Ovary (tissue), 9 donors: ENCODE data around the gene GLIPR1L1. TPM values are rescaled to one million over a fixed set of nuclear protein-coding genes. Genes with fewer than 3 reads are reported as not detected.

Source experiments
- DNase-seq, 5 donors: peaks; one replicate each; pipeline ENCODE4 v3.0.0-alpha.2; 2019 to 2020
- H3K27ac ChIP-seq, 2 donors: fragments of 200-600 bp; one replicate each; pipeline versions ENCODE4 v1.5.1 to v1.8.0; 2019 to 2022
- H3K27me3 ChIP-seq: fragments of 200-600 bp; one replicate; pipeline ENCODE4 v1.8.0; 2022
- H3K36me3 ChIP-seq: fragments of 200-600 bp; sonication (generic); one replicate; pipeline ENCODE4 v1.5.1; 2019
- H3K4me1 ChIP-seq: one replicate; pipeline ENCODE4 v1.8.1; 2013; ENCODE audit warnings: mild to moderate bottlenecking, moderate library complexity; ENCODE audit not compliant: insufficient read depth
- H3K4me3 ChIP-seq: fragments of 200-600 bp; sonication (generic); one replicate; pipeline ENCODE4 v1.5.1; 2017
- H3K9me3 ChIP-seq, 2 donors: fragments of 200-600 bp in 1 of 2; sonication (generic) in 1 of 2; one replicate each; pipeline versions ENCODE4 v1.5.1 to v1.8.1; 2013 to 2019; ENCODE audit warnings: mild to moderate bottlenecking in 1 of 2, moderate library complexity in 1 of 2
- CTCF ChIP-seq, 3 donors: fragments of 450-650 bp in 2 of 3; fragments of 200-600 bp in 1 of 3; IDR thresholded peaks; one replicate each; pipeline versions ENCODE4 v1.5.1 to v1.8.0; 2016 to 2022; ENCODE audit warnings: antibody characterized with exemption in 3 of 3, mild to moderate bottlenecking in 1 of 3
- EP300 ChIP-seq: sonication (generic); formaldehyde crosslinking; IDR thresholded peaks from one replicate; pipeline ENCODE4 v1.6.1; 2017; ENCODE audit warnings: antibody characterized with exemption
- POLR2A ChIP-seq: fragments of 450-650 bp; IDR thresholded peaks from one replicate; pipeline ENCODE4 v1.6.1; 2017; ENCODE audit warnings: antibody characterized with exemption, mild to moderate bottlenecking, moderate library complexity
- WGBS, 3 donors: extraction: QIAGEN DNeasy Blood & Tissue Kit in 1 of 3; methylation state at CpG; one replicate each; pipeline versions ENCODE4 v1.1.5 to v1.1.7; 2013 to 2017; 5-methylcytosine and 5-hydroxymethylcytosine counted together
- intact Hi-C, 4 donors: fragments of 100-400 bp; cut with DNase I; formaldehyde crosslinking; loops; one replicate each; pipeline versions ENCODE4 v1.11.0 to v1.15.1; 2022 to 2023
- polyA plus RNA-seq, 2 donors: library from polyadenylated mRNA; stranded (reverse); fragments of 200-250 nt in 1 of 2; fragments of 350-450 nt in 1 of 2; fragmentation: Illumina TruSeq in 1 of 2; extraction: RNeasy Lipid Tissue Mini Kit (QIAGEN cat#74804) in 1 of 2; gene quantifications; one replicate each; pipeline ENCODE4 v1.2.3, GENCODE V29; 2013 to 2014
- total RNA-seq, 7 donors: library from RNA; depleted of rRNA in 2 of 7; stranded (reverse); fragments of >200 nt in 2 of 7; fragmentation: NEBNext Ultra II Directional in 3 of 7; extraction: Animal tissue kit (Norgen Biotek cat#: 25700) in 3 of 7; gene quantifications; one replicate each; pipeline versions ENCODE4 v1.1.0 to v1.2.4, GENCODE V29; 2016 to 2023
- donor health status: DM: no; HTN: no; CAD: no; lungs with moderate emphysema.
- donor health status: DM: no; HTN: no; CAD: no.
- donor health status: Bipolar disorder and iron deficiency.
- donor health status: DM: yes; HTN: yes; CAD: no.
- donor health status: DM: no; HTN: no; CAD: no.
- donor health status: DM: yes; HTN: yes; CAD: no.

Gene GLIPR1L1
- total and polyA plus RNA-seq, 9 donors: not detected

- Histone ChIP-seq H3K9me3 (peaks cover 0 to 4% of the 10 kb centered on the region in 2 donors), H3K27me3 (no peaks in the 10 kb centered on the region), H3K27ac (no peak overlapping the region), H3K36me3 (no peaks in the 10 kb centered on the region), H3K4me1 (no peaks in the 10 kb centered on the region), H3K4me3 (no peak overlapping the region)
- no peak for TF ChIP-seq EP300
- no peak for TF ChIP-seq POLR2A
- no peak for TF ChIP-seq CTCF (IDR thresholded peaks at IDR 0.05)
- no peak for DNase-seq
- WGBS, 3 donors: 49 to 64% (median 56%) methylated on average over 2 of the region's 2 CpGs
- intact Hi-C loops: no loop called here
These were observed 26.2 kb upstream of the GLIPR1L1 start for GRCh38 chr12:75308279-75308678.

GRCh38 chr12:75311369-75311768 is 23.1 kb upstream of the GLIPR1L1 start:
- Histone ChIP-seq H3K4me3 (no peak overlapping the region), H3K27me3 (no peaks in the 10 kb centered on the region), H3K9me3 (no peaks in the 10 kb centered on the region), H3K4me1 (no peaks in the 10 kb centered on the region), H3K36me3 (no peaks in the 10 kb centered on the region), H3K27ac (no peak overlapping the region)
- DNase-seq: no peak
- intact Hi-C loops: no loop called here
- no peak for TF ChIP-seq EP300
- TF ChIP-seq POLR2A: no peak
- no peak for TF ChIP-seq CTCF (IDR thresholded peaks at IDR 0.05)
- WGBS, 3 donors: 73 to 81% (median 80%) methylated on average over 3 of the region's 3 CpGs

GRCh38 chr12:75315518-75315917 is 19.0 kb upstream of the GLIPR1L1 start:
- Histone ChIP-seq H3K36me3 (no peaks in the 10 kb centered on the region), H3K4me3 (no peak overlapping the region), H3K27ac (no peak overlapping the region), H3K9me3 (no peaks in the 10 kb centered on the region), H3K27me3 (no peaks in the 10 kb centered on the region), H3K4me1 (no peaks in the 10 kb centered on the region)
- TF ChIP-seq EP300 (no peak), CTCF (IDR thresholded peaks at IDR 0.05) (no peak), POLR2A (no peak)
- DNase-seq: no peak
- intact Hi-C loops: no loop called here

GRCh38 chr12:75317784-75318183 is 16.7 kb upstream of the GLIPR1L1 start:
- Histone ChIP-seq H3K4me3 (no peak overlapping the region), H3K27ac (no peak overlapping the region), H3K36me3 (no peaks in the 10 kb centered on the region), H3K9me3 (no peaks in the 10 kb centered on the region), H3K27me3 (no peaks in the 10 kb centered on the region), H3K4me1 (no peaks in the 10 kb centered on the region)
- intact Hi-C loops: no loop called here
- no peak for TF ChIP-seq CTCF (IDR thresholded peaks at IDR 0.05)
- no peak for TF ChIP-seq EP300
- TF ChIP-seq POLR2A: no peak
- 86 to 89% (median 89%) methylated on average over 3 of the region's 3 CpGs for WGBS, 3 donors
- DNase-seq: no peak

GRCh38 chr12:75322464-75322863 is 12.0 kb upstream of the GLIPR1L1 start:
- no peak for DNase-seq
- WGBS, 3 donors: 0 to 2% (median 1%) methylated on average over 1 of the region's 1 CpG
- TF ChIP-seq POLR2A: no peak
- no peak for TF ChIP-seq CTCF (IDR thresholded peaks at IDR 0.05)
- no peak for TF ChIP-seq EP300
- H3K27me3 ChIP-seq: no peaks in the 10 kb centered on the region
- no peak overlapping the region for H3K4me3 ChIP-seq
- H3K4me1 ChIP-seq: no peaks in the 10 kb centered on the region
- intact Hi-C loops: no loop called here
- H3K9me3 ChIP-seq: no peaks in the 10 kb centered on the region
- no peak overlapping the region for H3K27ac ChIP-seq
- no peaks in the 10 kb centered on the region for H3K36me3 ChIP-seq
